ENCODE measurements around the gene BAHCC1.

DNA sequence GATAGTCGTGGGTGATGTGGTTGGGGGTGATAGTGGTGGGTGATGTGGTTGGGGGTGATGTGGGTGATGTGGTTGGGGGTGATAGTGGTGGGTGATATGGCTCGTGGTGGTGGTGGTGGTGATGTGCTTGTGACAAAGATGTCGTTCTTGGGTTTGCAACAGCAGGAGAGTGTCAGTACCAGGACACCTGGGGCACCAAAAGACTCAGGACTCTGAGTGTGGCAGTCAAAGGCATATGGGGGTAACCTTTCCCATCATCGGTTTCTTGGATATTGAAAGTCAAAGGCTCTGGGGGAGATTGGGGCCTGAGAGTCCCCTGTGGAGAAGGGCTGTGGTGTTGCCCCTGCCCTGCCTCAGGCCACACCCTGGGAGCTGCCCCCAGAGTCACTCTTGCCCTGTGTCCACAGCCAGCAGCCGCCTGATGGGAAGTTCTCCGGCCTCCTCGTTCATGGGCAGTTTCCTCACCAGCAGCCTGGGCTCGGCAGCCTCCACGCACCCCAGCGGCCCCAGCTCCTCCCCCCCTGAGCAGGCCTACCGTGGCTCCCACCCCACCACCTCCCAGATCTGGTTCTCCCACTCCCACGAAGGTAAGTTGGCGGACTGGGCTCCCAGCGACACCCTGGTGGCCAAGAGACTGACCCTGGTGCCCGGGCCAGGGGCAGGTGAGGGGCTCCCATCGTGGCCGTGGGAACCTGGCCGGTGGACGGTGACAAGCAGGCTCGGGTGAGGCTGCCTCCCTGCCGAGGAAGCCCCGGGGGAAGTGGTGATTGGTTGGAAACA, 31.3 kb downstream of the BAHCC1 start:
- no peak for TF ChIP-seq JUND (IDR thresholded peaks at IDR 0.05; ENCODE audit: low read depth, low read length)
- TF ChIP-seq, protein P1, sequence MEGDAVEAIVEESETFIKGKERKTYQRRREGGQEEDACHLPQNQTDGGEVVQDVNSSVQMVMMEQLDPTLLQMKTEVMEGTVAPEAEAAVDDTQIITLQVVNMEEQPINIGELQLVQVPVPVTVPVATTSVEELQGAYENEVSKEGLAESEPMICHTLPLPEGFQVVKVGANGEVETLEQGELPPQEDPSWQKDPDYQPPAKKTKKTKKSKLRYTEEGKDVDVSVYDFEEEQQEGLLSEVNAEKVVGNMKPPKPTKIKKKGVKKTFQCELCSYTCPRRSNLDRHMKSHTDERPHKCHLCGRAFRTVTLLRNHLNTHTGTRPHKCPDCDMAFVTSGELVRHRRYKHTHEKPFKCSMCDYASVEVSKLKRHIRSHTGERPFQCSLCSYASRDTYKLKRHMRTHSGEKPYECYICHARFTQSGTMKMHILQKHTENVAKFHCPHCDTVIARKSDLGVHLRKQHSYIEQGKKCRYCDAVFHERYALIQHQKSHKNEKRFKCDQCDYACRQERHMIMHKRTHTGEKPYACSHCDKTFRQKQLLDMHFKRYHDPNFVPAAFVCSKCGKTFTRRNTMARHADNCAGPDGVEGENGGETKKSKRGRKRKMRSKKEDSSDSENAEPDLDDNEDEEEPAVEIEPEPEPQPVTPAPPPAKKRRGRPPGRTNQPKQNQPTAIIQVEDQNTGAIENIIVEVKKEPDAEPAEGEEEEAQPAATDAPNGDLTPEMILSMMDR (IDR thresholded peaks at IDR 0.05 in 2 of 3, conservative IDR thresholded peaks at IDR 0.05 in 1 of 3; ENCODE audit: control insufficient read depth in 2 of 3, extremely low read depth in 1 of 3, insufficient read depth in 1 of 3, low read depth in 3 of 3, low read length in 3 of 3): no peak
- TF ChIP-seq, protein P2, sequence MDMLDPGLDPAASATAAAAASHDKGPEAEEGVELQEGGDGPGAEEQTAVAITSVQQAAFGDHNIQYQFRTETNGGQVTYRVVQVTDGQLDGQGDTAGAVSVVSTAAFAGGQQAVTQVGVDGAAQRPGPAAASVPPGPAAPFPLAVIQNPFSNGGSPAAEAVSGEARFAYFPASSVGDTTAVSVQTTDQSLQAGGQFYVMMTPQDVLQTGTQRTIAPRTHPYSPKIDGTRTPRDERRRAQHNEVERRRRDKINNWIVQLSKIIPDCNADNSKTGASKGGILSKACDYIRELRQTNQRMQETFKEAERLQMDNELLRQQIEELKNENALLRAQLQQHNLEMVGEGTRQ (IDR thresholded peaks at IDR 0.05; ENCODE audit: borderline replicate concordance, low read depth, low read length): no peak
- TF ChIP-seq HDAC2 (IDR thresholded peaks at IDR 0.05): no peak
- no peak for TF ChIP-seq ZNF274 (IDR thresholded peaks at IDR 0.05; ENCODE audit: insufficient read depth, insufficient read length)
- no peak for TF ChIP-seq ESRRA (IDR thresholded peaks at IDR 0.05; ENCODE audit: low read length)
- TF ChIP-seq EP300 (IDR thresholded peaks at IDR 0.05; ENCODE audit: borderline replicate concordance in 1 of 2, control insufficient read depth in 1 of 2, low read depth in 2 of 2, low read length in 2 of 2): no peak
